ENCODE data around the gene PLCD3.

The PLCD3 gene

DNA sequence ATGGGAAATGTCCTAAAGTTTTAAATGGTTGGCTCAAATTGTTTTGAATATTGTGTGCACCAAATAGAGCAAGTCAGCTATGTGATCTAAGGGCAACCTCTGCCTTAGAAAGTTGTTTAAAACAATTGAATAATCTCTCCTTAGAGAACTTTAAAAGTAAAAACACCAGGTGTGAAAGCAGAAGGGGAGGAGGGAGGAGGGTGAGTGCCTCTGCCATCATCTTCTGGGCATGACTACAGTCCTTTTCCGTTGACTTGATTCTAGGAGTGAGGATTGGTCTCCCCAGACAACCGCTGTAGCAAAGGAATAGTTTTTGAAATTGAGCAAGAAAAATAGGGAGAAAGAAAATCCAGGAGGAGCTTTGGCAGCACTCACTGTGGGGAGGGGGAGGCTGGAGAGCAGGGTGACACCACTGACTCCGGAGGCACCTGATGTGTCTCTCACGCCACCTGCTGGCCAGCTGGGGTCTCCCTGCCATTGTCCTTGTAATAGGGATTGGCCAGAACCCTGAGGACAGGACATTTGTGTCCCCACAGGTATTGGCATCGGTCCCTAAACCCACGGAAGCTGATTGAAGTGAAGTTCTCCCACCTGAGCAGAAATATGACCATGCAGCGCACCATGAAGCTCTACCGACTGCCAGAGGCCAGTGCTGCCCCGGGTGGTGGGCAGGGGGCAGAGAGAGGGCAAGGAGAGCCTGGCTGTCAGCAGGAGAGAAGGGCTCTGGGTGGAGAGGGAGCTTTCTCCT lies 33.3 kb downstream of the PLCD3 start:
- TF ChIP-seq FOXP2 (optimal IDR thresholded peaks at IDR 0.05; ENCODE audit: borderline replicate concordance, extremely low read depth, extremely low read length, insufficient read depth) (no peak), POLR2AphosphoS5 (IDR thresholded peaks at IDR 0.05; ENCODE audit: low read depth, low read length) (no peak), TAF1 (IDR thresholded peaks at IDR 0.05; ENCODE audit: borderline replicate concordance, insufficient read depth, low read length) (no peak)
- TF ChIP-seq, protein P1, sequence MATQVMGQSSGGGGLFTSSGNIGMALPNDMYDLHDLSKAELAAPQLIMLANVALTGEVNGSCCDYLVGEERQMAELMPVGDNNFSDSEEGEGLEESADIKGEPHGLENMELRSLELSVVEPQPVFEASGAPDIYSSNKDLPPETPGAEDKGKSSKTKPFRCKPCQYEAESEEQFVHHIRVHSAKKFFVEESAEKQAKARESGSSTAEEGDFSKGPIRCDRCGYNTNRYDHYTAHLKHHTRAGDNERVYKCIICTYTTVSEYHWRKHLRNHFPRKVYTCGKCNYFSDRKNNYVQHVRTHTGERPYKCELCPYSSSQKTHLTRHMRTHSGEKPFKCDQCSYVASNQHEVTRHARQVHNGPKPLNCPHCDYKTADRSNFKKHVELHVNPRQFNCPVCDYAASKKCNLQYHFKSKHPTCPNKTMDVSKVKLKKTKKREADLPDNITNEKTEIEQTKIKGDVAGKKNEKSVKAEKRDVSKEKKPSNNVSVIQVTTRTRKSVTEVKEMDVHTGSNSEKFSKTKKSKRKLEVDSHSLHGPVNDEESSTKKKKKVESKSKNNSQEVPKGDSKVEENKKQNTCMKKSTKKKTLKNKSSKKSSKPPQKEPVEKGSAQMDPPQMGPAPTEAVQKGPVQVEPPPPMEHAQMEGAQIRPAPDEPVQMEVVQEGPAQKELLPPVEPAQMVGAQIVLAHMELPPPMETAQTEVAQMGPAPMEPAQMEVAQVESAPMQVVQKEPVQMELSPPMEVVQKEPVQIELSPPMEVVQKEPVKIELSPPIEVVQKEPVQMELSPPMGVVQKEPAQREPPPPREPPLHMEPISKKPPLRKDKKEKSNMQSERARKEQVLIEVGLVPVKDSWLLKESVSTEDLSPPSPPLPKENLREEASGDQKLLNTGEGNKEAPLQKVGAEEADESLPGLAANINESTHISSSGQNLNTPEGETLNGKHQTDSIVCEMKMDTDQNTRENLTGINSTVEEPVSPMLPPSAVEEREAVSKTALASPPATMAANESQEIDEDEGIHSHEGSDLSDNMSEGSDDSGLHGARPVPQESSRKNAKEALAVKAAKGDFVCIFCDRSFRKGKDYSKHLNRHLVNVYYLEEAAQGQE (IDR thresholded peaks at IDR 0.05; ENCODE audit: insufficient read depth in 1 of 2, low read depth in 2 of 2, low read length in 2 of 2), result no peak

DNA sequence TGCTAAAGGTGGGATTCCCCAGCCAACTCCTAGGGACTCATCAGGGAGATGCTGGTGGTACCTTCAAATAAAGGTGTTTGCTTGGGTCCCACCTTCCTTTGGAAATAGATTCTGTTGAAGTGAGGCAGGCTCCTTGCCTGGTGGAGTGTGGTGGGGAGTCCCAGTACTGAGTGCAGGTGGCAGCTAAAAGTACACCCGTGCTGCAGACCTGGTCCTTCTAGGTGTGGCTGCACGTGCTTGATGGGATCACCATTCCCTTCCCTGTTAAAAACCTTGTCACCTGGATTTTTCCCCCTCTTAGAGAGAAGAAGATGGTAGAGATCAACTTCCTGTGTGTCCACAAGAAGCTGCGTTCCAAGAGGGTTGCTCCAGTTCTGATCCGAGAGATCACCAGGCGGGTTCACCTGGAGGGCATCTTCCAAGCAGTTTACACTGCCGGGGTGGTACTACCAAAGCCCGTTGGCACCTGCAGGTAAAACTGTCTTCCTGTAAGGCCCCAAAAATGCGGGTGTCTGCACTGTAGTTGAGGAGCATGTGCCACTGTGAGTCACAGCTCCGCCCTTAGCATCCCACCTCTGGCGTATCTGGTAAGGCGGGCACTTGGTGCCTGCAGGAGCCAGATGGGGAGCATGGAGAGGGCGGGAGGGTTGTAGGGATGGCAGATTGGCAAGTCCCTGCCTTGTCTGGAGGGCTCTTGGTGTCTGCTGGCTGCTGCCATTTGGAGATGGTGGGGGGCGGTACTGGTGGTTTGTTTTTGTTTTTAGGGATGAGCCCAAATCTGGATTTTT lies 34.0 kb downstream of the PLCD3 start:
- TF ChIP-seq FOXP2 (optimal IDR thresholded peaks at IDR 0.05; ENCODE audit: borderline replicate concordance, extremely low read depth, extremely low read length, insufficient read depth) (no peak), SIN3A (IDR thresholded peaks at IDR 0.05; ENCODE audit: borderline replicate concordance, insufficient read depth, low read length) (no peak), POLR2AphosphoS5 (IDR thresholded peaks at IDR 0.05; ENCODE audit: low read depth, low read length) (no peak), TAF1 (IDR thresholded peaks at IDR 0.05; ENCODE audit: borderline replicate concordance, insufficient read depth, low read length) (no peak)
- TF ChIP-seq, protein P1 (IDR thresholded peaks at IDR 0.05; ENCODE audit: insufficient read depth in 1 of 2, low read depth in 2 of 2, low read length in 2 of 2), result no peak

DNA sequence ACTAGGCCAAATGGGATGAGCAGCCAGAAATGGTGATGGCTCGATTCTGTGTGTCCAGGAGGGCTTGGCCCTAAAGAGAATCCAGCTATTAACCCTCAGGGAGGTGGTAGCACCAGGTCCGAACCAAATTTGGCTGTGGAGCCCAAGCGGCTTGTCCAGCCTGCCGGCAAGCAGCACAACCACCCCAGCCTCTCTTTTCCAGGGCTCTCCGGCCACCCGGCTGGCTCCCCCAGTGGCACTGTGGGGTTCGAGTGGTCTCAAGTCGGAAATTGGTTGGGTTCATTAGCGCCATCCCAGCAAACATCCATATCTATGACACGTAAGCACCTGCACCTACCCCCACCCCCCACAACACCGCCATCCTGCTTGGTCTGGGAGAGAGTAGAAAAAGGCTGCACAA lies 35.4 kb downstream of the PLCD3 start:
- TF ChIP-seq TAF1 (IDR thresholded peaks at IDR 0.05; ENCODE audit: borderline replicate concordance, insufficient read depth, low read length) (no peak), POLR2AphosphoS5 (IDR thresholded peaks at IDR 0.05; ENCODE audit: low read depth, low read length) (no peak), SIN3A (IDR thresholded peaks at IDR 0.05; ENCODE audit: borderline replicate concordance, insufficient read depth, low read length) (no peak), FOXP2 (optimal IDR thresholded peaks at IDR 0.05; ENCODE audit: borderline replicate concordance, extremely low read depth, extremely low read length, insufficient read depth) (no peak)
- TF ChIP-seq, protein P1 (IDR thresholded peaks at IDR 0.05; ENCODE audit: insufficient read depth in 1 of 2, low read depth in 2 of 2, low read length in 2 of 2), result no peak

DNA sequence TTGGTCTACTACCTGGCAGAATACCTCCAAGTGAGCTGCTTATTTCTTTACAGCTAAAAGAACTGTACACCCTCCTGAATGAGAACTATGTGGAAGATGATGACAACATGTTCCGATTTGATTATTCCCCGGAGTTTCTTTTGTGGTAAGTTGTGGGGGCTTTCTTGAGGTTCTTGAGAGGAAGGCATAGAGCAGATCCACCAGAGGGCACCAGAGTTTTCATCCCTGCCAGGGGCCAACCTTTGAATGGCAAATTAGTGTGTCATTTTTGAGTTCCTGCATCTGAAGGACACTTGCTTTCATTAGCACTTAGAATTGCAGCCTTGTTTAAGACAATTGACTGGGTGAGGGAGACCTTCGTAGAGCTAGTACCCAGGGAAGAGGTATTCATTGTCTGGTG lies 36.2 kb downstream of the PLCD3 start:
- TF ChIP-seq POLR2AphosphoS5 (IDR thresholded peaks at IDR 0.05; ENCODE audit: low read depth, low read length) (no peak), TAF1 (IDR thresholded peaks at IDR 0.05; ENCODE audit: borderline replicate concordance, insufficient read depth, low read length) (no peak), FOXP2 (optimal IDR thresholded peaks at IDR 0.05; ENCODE audit: borderline replicate concordance, extremely low read depth, extremely low read length, insufficient read depth) (no peak), SIN3A (IDR thresholded peaks at IDR 0.05; ENCODE audit: borderline replicate concordance, insufficient read depth, low read length) (no peak)
- TF ChIP-seq, protein P1 (IDR thresholded peaks at IDR 0.05; ENCODE audit: insufficient read depth in 1 of 2, low read depth in 2 of 2, low read length in 2 of 2), result no peak

All from PFSK-1 (cell line).